GM21737 (cell line): ENCODE results near the gene STAMBP.
"Not testable (repeated sequence)": the region's sequence is repeated elsewhere in the genome, so short reads cannot be mapped to it uniquely, and the experiment has no call there.

Experiments used
- ATAC-seq: cut with Tn5 transposase; IDR thresholded peaks from one replicate; pipeline ENCODE4 v1.9.1; 2021; ENCODE audit warnings: mild to moderate bottlenecking, moderate library complexity; ENCODE audit not compliant: unreplicated experiment

STAMBP gene

DNA sequence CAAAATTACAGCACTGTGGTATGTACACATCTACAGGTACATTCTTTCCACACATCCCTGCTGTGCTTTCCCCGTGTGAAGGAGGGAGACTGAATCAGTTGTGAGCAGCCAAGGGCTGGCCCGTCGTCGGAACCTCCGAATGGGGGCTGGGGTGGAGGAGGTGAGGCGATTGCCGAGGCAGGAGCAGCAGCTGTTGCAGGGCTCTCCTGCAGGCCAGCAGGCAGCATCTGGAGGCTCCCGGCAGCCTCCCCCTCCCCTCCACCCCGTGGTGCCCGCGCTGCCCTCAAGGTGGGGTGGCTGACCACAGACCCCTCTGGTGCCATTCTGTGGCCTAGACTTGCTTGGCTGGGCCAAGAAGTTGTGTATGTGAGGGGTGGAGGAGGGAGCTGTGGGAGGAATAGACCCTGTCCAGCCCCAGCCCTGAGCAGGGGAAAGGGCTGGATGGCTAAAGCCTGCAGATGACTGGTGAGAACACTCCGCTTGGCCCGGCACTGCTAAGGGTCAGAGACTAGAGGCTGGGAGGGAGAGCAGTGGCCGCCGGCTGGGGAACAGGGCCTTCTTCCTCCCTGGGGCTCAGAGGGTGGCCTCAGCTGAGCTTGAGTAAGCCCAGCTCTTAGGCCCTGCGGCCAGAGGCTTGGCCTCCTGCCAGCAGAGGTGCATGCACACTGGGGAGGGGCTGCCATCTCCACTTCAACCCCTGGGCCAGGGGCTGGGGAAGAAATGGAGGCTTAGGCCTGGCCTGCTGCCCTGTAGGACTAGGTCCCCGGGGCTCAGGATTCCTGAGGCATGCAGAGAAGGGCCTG lies 7.6 kb downstream of the STAMBP start:
- ATAC-seq: no peak

DNA sequence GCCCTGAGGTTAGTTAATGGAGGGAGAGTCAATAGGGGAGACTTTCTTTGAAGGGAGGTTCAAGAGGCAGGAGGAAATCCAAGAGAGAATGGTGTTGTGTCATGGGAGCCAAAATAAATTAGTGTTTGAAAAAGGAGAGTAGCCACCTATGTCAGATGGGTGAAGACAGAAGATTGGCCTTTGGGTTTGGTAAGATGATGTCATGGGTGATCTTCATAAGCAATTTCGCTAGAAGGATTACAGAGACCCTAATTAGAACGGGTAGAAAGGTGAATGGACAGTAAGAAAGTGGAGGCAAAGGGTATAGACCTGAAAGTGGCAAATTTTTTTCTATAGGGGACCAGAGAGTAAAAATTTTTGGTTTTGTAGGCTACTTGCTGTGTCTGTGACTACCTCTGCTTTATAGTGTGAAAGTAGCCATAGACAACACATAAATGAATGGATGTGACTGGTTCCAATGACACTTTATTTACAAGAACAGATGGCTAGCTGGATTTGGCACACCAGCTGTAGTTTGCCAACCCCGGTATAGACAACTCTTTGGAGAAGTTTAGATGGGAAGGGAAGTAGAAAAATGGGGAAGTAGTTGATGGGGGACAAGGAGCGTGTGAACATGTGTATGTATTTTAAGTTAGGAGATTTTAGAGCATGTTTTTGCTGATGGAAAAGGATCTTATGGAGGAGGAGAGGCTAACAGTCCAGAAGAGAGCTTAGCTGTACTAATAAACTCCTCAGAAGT lies 9.3 kb downstream of the STAMBP start:
- ATAC-seq: no peak

DNA sequence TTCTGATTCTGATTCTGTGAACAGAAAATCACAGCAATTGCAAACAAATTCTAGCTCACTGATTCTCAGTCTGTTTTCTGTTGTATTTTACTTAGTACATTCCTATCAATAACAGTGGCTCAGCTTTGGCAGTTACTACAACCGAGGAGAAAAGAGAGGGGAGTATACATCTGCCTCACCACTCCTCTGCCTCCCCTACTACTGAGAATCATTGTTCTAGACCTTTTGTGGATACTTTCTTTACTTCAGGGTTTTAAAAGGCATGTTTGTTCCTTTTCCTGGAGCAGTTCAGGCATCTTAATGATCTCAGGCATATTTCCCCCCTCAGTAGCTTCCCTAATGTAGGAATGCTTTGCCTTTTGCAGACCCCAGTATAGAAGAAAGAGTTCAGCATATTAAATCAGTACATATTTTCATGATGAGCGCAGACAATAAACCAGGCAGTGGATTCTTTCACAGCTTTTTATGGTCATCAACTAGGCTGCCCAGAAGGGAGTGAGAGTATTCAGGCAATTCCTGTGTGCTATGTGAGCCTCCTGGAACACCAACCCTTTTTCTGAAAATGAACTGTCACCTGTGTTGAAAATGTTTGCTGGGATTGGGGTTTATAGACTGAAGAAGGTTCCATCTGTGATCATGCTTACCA lies 10.3 kb downstream of the STAMBP start:
- no peak for ATAC-seq

DNA sequence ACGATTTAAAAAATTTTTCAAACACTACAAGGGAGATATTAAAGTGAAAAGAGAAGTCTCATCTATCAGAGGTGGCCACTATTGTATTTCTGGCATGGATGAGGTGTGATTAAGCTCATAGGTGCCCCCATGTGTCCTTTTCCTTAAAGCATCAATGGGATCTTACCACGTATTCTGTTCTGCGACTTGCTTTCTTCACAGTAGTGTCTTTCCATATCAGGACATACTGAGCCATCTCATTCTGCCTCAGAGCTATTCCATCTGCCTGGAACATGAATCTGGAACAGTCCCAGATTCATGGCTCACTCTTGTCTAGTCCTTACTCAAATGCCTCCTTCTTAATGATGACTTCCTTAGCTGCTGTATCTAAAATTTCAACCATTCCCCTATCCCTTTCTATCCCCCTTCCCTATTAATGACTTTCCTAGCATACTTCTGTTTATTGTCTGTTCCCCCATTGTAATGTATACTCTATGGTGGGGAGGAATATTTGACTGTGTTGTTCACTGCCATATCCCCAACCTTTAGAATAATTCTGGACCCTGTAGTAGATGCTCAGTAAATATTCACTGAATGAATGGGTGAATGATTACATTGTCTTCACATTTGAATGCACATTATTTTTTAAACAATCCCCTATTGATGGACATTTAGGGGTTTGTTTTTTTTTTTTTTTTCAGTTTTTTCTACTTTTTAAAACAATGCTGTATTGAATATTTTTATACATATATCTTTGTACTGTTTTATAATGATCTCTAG lies 11.1 kb downstream of the STAMBP start:
- ATAC-seq: no peak

DNA sequence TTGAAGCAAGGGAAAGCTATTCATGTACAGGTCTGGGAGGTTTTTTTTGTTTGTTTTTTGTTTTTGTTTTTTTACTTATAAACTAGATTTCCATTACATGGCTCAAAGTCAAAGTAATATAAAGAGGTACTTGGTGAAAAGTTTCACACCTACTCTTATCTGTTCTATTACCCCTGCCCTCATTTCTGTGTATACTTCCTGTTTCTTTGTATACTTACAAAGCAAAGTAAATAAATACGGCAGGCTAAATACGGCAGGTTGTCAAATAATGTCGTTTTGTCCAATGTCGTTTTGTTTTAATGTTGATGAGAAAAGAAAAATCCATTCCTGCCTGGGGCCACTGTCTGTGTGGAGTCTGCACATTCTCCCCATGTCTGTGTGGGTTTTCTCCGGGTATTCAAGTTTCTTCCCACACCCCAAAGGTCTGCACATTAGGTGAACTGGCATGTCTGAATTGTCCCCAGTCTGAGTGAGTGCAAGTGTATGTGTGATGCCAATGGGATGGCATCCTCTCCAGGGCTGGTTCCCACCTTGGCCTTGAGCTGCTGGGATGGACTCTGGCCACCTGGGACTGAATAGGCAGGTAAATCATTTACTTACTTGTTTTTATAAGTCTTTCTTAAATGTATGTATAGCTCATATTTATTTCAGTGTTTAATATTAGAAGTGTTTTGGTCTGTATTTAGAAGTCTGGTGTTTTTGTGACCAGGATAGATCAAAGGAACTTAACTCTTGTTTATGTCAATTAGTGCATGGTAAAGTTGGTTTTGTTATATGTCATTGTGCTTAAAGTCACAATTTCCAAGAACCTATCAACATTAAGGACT lies 13.4 kb downstream of the STAMBP start:
- no peak for ATAC-seq

DNA sequence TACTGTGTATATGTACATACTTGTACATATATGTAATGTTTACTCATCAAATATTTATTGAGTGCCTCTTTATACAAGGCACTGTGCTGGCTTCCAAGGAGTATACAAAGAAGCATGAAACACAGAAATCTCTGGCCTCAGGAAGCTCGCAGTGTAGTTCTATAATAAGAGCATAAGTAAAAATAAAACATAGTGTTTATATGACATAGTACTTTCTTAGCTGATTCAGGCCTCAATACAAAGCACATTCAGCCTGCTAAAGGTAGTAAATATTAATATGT lies 13.9 kb downstream of the STAMBP start:
- no peak for ATAC-seq

DNA sequence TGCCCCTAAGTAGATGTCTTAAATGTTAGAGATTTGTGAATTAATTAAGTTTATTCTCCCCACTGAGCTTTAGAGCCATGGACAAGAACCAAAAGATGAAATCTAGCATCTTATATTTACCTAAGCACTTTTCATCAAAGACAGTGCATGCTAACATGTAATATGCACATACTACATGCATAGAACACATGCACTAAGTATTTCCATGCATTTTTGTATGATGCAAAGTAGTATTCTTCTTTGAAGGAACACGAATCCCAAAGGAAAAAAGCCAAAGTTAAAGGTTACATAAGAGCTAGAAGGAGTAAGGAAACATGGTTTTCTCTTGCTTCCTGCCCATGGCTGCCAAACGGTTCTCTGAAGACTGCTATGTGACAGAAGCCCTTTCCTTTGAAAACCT lies 15.3 kb downstream of the STAMBP start:
- ATAC-seq: no peak

DNA sequence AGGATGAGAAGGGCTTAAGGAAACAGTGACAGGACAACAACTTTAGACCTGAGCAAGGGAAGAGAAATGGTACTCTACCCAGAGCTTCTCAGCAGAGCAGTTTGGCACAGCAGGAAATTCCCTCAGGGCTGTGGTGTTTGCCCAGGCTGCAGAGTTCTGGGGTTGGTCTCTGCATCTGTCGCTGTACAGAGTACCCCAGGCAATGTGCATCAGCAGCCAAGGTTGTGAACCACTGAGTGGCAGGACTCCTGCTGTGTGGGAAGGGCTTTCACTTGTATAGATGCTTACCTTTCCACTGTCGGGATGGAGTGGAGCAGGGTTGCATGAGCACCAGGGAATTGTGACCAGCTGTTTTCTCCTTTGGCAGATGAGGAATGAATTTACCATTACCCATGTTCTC lies 21.2 kb downstream of the STAMBP start:
- no peak for ATAC-seq

DNA sequence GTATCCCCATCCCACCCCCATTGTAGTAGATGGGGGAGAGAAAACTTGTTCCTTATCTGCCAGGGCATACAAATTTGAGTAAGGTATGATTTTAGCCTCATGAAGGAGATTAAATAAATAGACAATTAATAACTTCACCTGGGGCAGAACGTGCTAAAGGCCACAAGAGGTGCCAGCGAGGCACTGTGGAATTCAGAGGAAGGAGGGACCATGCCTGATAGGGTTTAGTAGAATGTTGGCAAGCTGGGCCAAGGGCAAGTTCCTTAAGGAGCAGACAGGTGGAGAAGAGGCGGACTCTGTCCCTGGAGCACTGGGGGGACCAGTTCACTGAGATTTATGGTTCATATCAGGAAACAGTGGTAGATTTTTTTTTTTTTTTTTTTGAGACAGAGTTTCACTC lies 22.5 kb downstream of the STAMBP start:
- no peak for ATAC-seq

DNA sequence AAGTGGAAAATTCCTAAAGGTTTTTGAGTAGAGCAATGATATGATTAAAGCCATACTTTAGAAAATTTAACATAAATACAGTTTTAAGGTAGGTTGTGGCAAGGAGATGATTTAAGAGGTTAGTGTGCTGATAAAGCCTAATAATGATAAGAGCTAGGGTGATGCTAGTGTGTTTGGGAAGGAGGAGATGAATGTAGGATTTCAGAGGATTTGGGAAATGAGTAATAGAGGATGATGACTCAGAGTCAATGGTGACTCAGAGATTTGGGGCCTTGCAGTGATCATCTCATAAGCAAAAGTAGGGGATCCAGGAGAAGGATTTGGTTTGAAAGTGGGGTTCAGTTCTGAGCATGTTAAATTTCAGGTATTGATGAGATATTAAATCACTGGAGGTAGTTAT lies 23.3 kb downstream of the STAMBP start:
- no peak for ATAC-seq

DNA sequence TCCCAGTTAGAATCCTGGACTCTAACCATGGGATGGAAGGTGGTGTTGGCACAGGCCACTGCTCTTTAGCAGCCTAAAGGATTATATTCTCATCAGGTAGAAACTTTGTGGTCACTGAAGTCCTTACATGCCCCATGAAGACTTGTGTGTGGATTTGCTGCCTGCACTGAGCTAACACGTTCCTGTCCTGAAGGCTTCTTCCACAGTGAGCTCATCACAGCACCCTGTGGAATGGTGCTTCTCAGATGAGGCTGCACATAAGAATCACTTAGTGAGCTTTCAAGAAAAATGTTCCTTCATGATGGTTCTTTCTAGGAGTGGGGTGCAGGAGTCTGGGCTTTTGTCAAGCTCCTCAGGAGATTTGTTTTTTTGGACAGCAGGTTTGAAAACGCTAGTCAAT lies 26.8 kb downstream of the STAMBP start:
- ATAC-seq: no peak

DNA sequence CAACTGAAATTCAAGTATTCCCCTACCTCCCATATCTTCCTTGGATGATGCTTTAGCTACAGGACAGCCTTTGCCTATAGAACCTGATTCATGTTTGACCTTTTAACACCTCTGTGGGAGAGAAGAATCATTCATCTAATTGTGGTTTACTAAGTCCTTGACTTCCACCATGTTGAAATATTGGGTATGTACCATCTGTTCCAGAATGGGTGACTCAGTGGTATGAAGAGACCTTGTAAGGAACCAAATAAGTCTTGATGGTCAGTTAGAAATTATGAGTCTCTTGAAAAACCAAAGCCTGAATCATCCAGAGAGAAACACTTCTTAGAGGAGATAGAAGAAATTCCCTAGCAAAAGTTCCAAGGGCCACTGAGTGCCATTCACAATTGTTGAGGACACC lies 27.5 kb downstream of the STAMBP start:
- ATAC-seq: no peak

DNA sequence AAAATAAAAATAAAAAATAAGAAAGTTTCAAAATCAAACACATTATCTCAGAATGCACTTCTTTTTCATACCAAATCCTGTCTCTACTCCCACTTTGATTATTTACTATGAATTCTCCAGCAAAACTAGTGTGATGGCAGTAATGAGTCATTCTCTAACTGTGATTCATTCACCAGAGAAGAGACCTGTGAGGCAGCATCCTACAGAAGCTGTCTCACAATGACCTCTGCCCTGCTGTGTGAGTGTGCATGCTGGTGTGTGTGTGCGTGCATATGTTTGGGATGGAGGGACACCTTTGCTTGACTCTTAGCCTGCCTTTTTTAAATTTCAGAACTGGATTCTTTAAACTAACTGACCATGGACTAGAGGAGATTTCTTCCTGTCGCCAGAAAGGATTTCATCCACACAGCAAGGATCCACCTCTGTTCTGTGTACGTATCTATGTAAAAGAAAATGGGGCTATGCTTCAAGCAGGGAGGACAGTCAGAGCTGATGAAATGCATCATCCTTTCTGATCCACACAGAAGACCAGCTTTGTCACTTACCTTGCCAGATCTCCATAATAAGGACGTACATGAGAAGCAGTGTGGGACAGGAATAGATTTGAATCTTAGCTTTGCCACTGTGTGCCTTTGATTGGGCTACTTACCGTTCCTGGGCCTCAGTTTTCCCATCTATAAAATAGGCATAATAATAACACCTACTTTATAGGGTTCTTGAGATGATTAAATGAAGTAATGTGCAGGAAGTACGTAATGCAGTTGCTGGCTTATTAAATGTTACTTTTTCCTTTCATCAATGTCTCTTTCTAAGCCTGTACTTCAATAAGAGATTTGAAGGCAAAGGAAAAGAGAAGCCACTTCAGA lies 31.2 kb downstream of the STAMBP start:
- no peak for ATAC-seq

DNA sequence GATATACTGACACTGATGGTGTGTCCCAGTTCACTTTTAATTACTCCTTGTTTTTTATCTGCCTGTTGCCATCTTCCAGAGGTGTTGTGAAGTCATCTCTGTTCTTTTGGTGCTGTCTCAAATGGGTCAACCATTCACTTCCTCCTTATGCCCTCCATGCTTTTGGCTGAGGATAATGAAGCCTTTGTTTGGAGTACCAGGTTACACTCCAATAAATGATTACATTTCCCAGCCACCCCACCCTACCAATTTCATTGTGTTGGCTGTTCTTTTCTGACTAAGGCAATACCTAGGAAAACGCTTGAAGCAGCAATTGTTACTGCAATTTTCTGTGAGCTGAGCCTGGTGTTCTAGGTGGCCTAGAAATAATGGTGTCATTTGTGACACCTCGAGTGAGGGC lies 34.2 kb downstream of the STAMBP start:
- no peak for ATAC-seq

DNA sequence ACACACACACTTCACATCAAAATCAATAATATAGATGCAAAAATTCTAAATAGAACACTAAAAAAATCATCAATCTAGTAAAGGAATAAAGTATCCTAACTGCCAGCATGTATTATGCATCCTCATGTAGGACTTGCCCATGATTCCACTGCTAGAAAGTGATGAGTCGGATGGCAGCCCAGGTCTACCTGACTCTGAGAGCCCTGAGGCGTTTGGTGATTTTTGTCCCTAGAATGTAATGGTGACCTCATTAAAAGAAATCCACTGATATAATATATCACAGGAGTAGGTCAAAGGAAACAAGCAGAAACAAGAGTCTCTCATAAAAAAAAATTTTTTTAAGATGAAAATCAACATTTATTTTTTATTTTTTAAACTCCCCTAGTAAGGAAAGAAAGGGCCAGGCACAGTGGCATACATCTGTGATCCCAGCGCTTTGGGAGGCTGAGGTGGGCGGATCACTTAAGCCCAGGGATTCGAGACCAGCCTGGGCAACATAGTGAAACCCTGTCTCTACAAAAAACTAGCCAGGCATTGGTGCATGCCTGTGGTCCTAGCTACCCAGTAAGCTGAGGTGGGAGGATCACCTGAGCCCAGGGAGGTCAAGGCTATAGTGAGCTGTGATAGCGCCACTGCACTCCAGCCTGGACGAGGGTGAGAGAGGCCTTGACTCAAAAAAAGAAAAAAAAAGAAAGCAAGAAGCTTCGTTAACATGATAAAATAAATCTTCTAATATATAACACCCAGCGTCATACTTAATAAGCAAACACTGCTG lies 39.6 kb downstream of the STAMBP start:
- no peak for ATAC-seq

DNA sequence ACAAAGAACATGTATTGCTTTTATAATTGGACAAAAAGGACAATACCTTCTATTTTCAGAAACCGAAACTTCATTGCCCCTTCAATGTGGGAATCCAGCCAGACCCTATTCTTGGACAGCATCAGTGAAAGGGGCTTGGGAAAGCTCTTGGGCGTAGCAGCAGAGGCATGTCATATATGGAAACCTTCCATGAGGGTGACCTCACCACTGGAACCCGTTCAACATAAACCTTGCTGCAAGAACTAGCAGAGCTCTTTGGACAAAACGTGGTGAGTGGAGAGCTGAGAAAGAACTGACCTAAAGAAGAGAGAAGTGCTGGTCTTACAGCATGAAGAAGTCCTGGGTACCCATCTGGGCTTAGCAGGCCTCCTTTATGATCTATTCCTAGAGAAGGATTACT lies 41.3 kb downstream of the STAMBP start:
- no peak for ATAC-seq

DNA sequence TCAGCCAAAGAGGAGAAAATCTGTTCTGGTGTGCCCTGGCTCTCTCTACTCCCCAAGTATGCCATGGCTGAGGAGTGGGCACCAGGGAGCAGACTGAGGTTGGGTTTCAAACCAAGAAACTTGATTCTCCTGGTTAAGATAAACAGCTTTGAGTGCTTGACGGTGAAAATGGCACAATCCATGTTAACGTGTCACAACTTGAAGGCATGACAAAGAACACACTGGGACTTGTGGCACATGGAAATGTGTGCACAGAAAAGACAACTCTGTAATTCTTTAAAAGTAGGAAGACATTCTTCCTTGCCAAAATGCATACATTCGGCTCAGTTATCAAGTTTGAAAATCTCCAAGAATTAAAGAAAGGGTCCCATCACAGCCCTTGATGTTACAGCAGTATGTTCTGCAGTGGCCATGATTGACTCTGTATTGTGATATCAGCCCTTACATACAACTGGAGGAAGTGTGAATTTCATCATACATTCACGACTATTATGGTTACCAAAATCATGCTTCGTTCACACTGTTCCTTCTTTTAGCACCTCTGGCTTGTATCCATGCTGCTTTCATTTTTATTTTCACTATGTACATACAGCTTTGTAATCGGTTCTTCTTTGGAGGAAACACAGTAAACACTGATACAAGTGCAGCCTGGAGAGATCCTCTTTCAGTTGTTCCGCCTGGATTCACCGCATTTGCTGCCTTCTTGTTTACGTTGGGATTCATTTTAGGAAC lies 48.5 kb downstream of the STAMBP start:
- no peak for ATAC-seq

DNA sequence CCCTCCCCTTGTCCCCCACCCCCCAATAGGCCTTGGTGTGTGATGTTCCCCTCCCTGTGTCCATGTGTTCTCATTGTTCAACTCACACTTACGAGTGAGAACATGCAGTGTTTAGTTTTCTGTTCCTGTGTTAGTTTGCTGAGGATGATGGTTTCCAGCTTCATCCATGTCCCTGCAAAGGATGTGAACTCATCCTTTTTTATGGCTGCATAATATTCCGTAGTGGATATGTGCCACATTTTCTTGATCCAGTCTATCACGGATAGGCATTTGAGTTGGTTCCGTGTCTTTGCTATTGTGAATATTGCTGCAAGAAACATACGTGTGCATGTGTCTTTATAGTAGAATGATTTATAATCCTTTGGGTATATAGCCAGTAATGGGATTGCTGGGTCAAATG lies 49.2 kb downstream of the STAMBP start:
- ATAC-seq: not testable (repeated sequence)
